ENCODE results near the gene CPXM2. TPM values are rescaled to one million over a fixed set of nuclear protein-coding genes. Genes with fewer than 3 reads are reported as not detected.

Gene CPXM2
- total RNA-seq, 1 experiment from 2014 or later: not detected

DNA sequence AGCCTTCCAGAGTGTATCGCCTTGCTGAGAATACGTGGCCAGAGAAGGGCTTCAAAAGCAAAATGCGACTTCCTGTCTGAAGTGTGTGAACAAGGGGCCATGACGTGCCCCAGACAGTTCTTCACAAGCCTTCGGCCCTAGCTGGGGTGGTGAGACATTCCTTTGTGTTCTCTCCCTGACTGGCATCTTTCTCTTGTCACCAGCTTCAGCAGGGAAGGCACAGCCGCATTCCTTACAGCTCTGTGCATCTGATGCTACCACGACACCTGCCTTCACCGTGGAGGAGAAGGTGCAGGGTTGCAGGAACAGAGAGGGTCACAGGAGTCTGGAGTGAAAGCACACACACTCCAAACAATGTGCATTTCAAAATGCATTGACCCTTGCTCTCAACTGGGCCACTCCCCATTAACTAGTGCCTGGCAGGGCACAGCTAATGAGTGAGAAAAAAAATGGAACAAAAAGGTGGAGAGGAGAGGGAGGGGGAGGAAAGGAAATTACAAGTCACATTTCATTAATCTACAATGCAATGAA is 132.0 kb downstream of the CPXM2 start:
- TF ChIP-seq, protein P1, sequence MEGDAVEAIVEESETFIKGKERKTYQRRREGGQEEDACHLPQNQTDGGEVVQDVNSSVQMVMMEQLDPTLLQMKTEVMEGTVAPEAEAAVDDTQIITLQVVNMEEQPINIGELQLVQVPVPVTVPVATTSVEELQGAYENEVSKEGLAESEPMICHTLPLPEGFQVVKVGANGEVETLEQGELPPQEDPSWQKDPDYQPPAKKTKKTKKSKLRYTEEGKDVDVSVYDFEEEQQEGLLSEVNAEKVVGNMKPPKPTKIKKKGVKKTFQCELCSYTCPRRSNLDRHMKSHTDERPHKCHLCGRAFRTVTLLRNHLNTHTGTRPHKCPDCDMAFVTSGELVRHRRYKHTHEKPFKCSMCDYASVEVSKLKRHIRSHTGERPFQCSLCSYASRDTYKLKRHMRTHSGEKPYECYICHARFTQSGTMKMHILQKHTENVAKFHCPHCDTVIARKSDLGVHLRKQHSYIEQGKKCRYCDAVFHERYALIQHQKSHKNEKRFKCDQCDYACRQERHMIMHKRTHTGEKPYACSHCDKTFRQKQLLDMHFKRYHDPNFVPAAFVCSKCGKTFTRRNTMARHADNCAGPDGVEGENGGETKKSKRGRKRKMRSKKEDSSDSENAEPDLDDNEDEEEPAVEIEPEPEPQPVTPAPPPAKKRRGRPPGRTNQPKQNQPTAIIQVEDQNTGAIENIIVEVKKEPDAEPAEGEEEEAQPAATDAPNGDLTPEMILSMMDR (IDR thresholded peaks at IDR 0.05; ENCODE audit: unreplicated experiment): no peak
- Mint-ChIP-seq H3K4me3 (ENCODE audit: low read depth, unreplicated experiment) (no peak overlapping the region), H3K27me3 (ENCODE audit: unreplicated experiment) (peaks cover 35% of the 10 kb centered on the region), H3K9me3 (ENCODE audit: low read depth, unreplicated experiment) (no peaks in the 10 kb centered on the region), H3K4me1 (ENCODE audit: low read depth, unreplicated experiment) (no peaks in the 10 kb centered on the region), H3K27ac (ENCODE audit: unreplicated experiment) (no peak overlapping the region), H3K36me3 (ENCODE audit: insufficient read depth, unreplicated experiment) (no peaks in the 10 kb centered on the region)
- no TSS peak for BruUV-seq (replicated peaks)
- CTCF ChIA-PET: no interaction called here
- intact Hi-C loops (cut with micrococcal nuclease; ENCODE audit: unreplicated experiment): no loop called here
- no peak for DNase-seq

GRCh38 chr10:123759041-123759440 is 132.6 kb downstream of the CPXM2 start:
- Mint-ChIP-seq H3K4me3 (ENCODE audit: low read depth, unreplicated experiment) (no peak overlapping the region), H3K9me3 (ENCODE audit: low read depth, unreplicated experiment) (no peaks in the 10 kb centered on the region), H3K36me3 (ENCODE audit: insufficient read depth, unreplicated experiment) (no peaks in the 10 kb centered on the region), H3K27ac (ENCODE audit: unreplicated experiment) (no peak overlapping the region), H3K4me1 (ENCODE audit: low read depth, unreplicated experiment) (no peaks in the 10 kb centered on the region), H3K27me3 (ENCODE audit: unreplicated experiment) (peaks cover 40% of the 10 kb centered on the region)
- no TSS peak for BruUV-seq (replicated peaks)
- TF ChIP-seq, protein P1 (IDR thresholded peaks at IDR 0.05; ENCODE audit: unreplicated experiment): no peak
- DNase-seq: no peak
- CTCF ChIA-PET: no interaction called here
- intact Hi-C loops (cut with micrococcal nuclease; ENCODE audit: unreplicated experiment): no loop called here

GRCh38 chr10:123757853-123758252 is 133.8 kb downstream of the CPXM2 start:
- TF ChIP-seq, protein P1 (IDR thresholded peaks at IDR 0.05; ENCODE audit: unreplicated experiment): no peak
- no peaks in the 10 kb centered on the region for H3K9me3 Mint-ChIP-seq (ENCODE audit: low read depth, unreplicated experiment)
- no peaks in the 10 kb centered on the region for H3K4me1 Mint-ChIP-seq (ENCODE audit: low read depth, unreplicated experiment)
- no TSS peak for BruUV-seq (replicated peaks)
- CTCF ChIA-PET: no interaction called here
- peaks cover 47% of the 10 kb centered on the region for H3K27me3 Mint-ChIP-seq (ENCODE audit: unreplicated experiment)
- H3K4me3 Mint-ChIP-seq (ENCODE audit: low read depth, unreplicated experiment): no peak overlapping the region
- no peaks in the 10 kb centered on the region for H3K36me3 Mint-ChIP-seq (ENCODE audit: insufficient read depth, unreplicated experiment)
- H3K27ac Mint-ChIP-seq (ENCODE audit: unreplicated experiment): no peak overlapping the region
- intact Hi-C loops (cut with micrococcal nuclease; ENCODE audit: unreplicated experiment): no loop called here
- DNase-seq: no peak

DNA sequence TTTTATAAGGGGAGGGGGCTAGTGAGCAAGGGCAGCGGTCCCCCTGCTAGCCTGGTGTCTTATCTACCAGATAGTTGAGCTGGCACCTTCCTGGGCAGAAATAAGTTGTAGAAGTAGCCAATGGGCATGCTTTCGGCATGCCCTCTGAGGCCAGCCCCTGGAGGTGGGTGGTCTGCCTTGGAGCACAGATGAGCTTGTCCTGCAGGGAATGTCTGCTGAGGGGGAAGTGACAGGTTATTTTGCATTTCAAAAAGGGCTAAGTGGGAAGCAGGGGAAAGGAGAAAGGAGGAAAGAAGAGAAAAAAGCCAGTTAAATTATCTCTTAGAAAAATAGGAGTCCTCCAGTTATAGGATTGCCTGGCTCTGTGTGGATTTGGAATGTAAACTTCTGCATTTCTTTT is 136.5 kb downstream of the CPXM2 start:
- CTCF ChIA-PET: no interaction called here
- TF ChIP-seq, protein P1 (IDR thresholded peaks at IDR 0.05; ENCODE audit: unreplicated experiment): no peak
- Mint-ChIP-seq H3K4me3 (ENCODE audit: low read depth, unreplicated experiment) (no peak overlapping the region), H3K36me3 (ENCODE audit: insufficient read depth, unreplicated experiment) (no peaks in the 10 kb centered on the region), H3K9me3 (ENCODE audit: low read depth, unreplicated experiment) (no peaks in the 10 kb centered on the region), H3K27me3 (ENCODE audit: unreplicated experiment) (peaks cover 59% of the 10 kb centered on the region), H3K27ac (ENCODE audit: unreplicated experiment) (no peak overlapping the region), H3K4me1 (ENCODE audit: low read depth, unreplicated experiment) (no peaks in the 10 kb centered on the region)
- BruUV-seq (replicated peaks): no TSS peak
- intact Hi-C loops (cut with micrococcal nuclease; ENCODE audit: unreplicated experiment): no loop called here
- no peak for DNase-seq

Measured in Calu3 (cell line).